Panc1 (cell line): ENCODE measurements around the gene BEGAIN. TPM values are rescaled to one million over a fixed set of nuclear protein-coding genes. Genes with fewer than 3 reads are reported as not detected.

Experiments
- ATAC-seq: fragments of 200-7000 bp; cut with Tn5 transposase; 2 replicates; pipeline ENCODE4 v1.9.1; 2020; ENCODE audit warnings: mild to moderate bottlenecking, moderate library complexity
- BruUV-seq: library from RNA; stranded (reverse); fragments of 400-500 nt; replicated peaks from 2 replicates; lab custom pipeline; 2021; lab: Mats Ljungman, UMichigan
- CTCF ChIA-PET: fragments of 300-600 bp; sonication (Branson Sonifier 250); formaldehyde crosslinking; loops from one replicate; lab custom pipeline; 2022; ENCODE audit warnings: antibody characterized with exemption; lab: Charles Lee
- POLR2A ChIA-PET: fragments of 300-600 bp; sonication (Branson Sonifier 250); formaldehyde crosslinking; loops from one replicate; lab custom pipeline; 2022; ENCODE audit warnings: antibody characterized with exemption; lab: Charles Lee
- DNase-seq: peaks from one replicate; pipeline ENCODE4 v3.0.0-alpha.2; 2010; ENCODE audit warnings: low read depth, low spot score
- H3K27ac ChIP-seq: 2 replicates; pipeline ENCODE4 v1.5.1; 2011; ENCODE audit warnings: mild to moderate bottlenecking, low read length, inconsistent platforms
- H3K27me3 ChIP-seq: fragments of 200-500 bp; sonication (Bioruptor generic); 2 replicates; pipeline ENCODE4 v1.6.0; 2014; ENCODE audit warnings: low read length, inconsistent platforms; ENCODE audit not compliant: control insufficient read depth, insufficient read depth
- H3K36me3 ChIP-seq: fragments of 200-500 bp; sonication (Bioruptor generic); 2 replicates; pipeline ENCODE4 v1.5.1; 2014; ENCODE audit warnings: inconsistent platforms, mild to moderate bottlenecking, low read length, moderate library complexity; ENCODE audit not compliant: control insufficient read depth, insufficient read depth
- H3K4me1 ChIP-seq: 2 replicates; pipeline ENCODE4 v1.5.1; 2011; ENCODE audit warnings: inconsistent platforms, mild to moderate bottlenecking, low read length, moderate library complexity; ENCODE audit not compliant: control insufficient read depth, insufficient read depth
- H3K4me3 ChIP-seq, 2 experiments: 2 replicates each; pipeline ENCODE4 v1.5.1; 2011 to 2012; ENCODE audit warnings: low read depth in 2 of 2, low read length in 2 of 2, mild to moderate bottlenecking in 2 of 2, inconsistent platforms in 1 of 2, moderate library complexity in 1 of 2
- H3K9me3 ChIP-seq: fragments of 200-500 bp; sonication (Bioruptor generic); 2 replicates; pipeline ENCODE4 v1.5.1; 2014; ENCODE audit warnings: low read depth, mild to moderate bottlenecking, inconsistent platforms, low read length, moderate library complexity; ENCODE audit not compliant: control insufficient read depth, insufficient read depth
- CTCF ChIP-seq: fragments of 450-650 bp; IDR thresholded peaks from 2 replicates; pipeline ENCODE4 v1.5.1; 2017; ENCODE audit warnings: mild to moderate bottlenecking
- POLR2AphosphoS5 ChIP-seq: IDR thresholded peaks from 2 replicates; pipeline ENCODE4 v1.6.1; 2012; ENCODE audit warnings: mild to moderate bottlenecking, low read depth, low read length, moderate library complexity
- REST ChIP-seq, 2 experiments: IDR thresholded peaks; 2 replicates each; pipeline ENCODE4 v1.6.1; 2011 to 2012; ENCODE audit warnings: low read depth in 2 of 2, control low read depth in 1 of 2, low read length in 1 of 2, mild to moderate bottlenecking in 1 of 2, moderate library complexity in 1 of 2; ENCODE audit not compliant: insufficient read depth in 1 of 2
- SIN3A ChIP-seq: IDR thresholded peaks from 2 replicates; pipeline ENCODE4 v1.6.1; 2012; ENCODE audit warnings: low read depth, mild to moderate bottlenecking, low read length, moderate library complexity, borderline replicate concordance; ENCODE audit not compliant: insufficient read depth
- TCF7L2 ChIP-seq: IDR thresholded peaks from 2 replicates; pipeline ENCODE4 v1.6.1; 2011; ENCODE audit warnings: mild to moderate bottlenecking, low read depth, low read length, inconsistent platforms
- in situ Hi-C: cut with HindIII; loops from 2 replicates; pipeline ENCODE4 v1.10.0; 2016; ENCODE audit warnings: low sequenced_read_pairs, low pct_unique_long_range_greater_than_20kb
- intact Hi-C: fragments of 100-400 bp; cut with micrococcal nuclease; formaldehyde crosslinking; loops from one replicate; pipeline ENCODE4 v1.10.0; 2022; ENCODE audit not compliant: unreplicated experiment
- total RNA-seq: library from RNA; stranded (reverse); gene quantifications from one replicate; pipeline ENCODE4 v1.2.1, GENCODE V29; 2021; ENCODE audit not compliant: unreplicated experiment

BEGAIN gene
- total RNA-seq, 1 experiment from 2014 or later, result 26.5 TPM

GRCh38 chr14:100525615-100526014 is 61.6 kb downstream of the BEGAIN start:
- no peaks in the 10 kb centered on the region for H3K27me3 ChIP-seq
- H3K27ac ChIP-seq, result no peak overlapping the region
- H3K4me3 ChIP-seq, result no peak overlapping the region
- no peaks in the 10 kb centered on the region for H3K36me3 ChIP-seq
- H3K9me3 ChIP-seq, result no peaks in the 10 kb centered on the region
- ChIA-PET CTCF (interaction anchor here (0.5 to 1.2 kb wide), 2 partner anchors 49 to 70 kb away, joined by 3 to 4 read pairs; no protein-coding TSS in a partner anchor), POLR2A (no interaction called here)
- in situ Hi-C loops, result no loop called here
- TF ChIP-seq TCF7L2, result no peak
- TF ChIP-seq REST (IDR thresholded peaks at IDR 0.05; ENCODE audit: insufficient read depth in 1 of 2, low read depth in 2 of 2, low read length in 1 of 2), result no peak
- no peak for TF ChIP-seq POLR2AphosphoS5
- TF ChIP-seq SIN3A, result no peak
- no peak for TF ChIP-seq CTCF
- DNase-seq (no peak), ATAC-seq (no peak)
- H3K4me1 ChIP-seq, result no peaks in the 10 kb centered on the region; the same call in 1 of the 2 replicates
- intact Hi-C loops, result loop anchor here (10.0 kb wide), 1 partner anchor 81 kb away; no protein-coding TSS in a partner anchor
- no TSS peak for BruUV-seq

GRCh38 chr14:100524933-100525243 is 62.3 kb downstream of the BEGAIN start:
- ChIA-PET POLR2A (no interaction called here), CTCF (interaction anchor here (0.5 to 1.2 kb wide), 3 partner anchors 48 to 120 kb away, joined by 3 to 6 read pairs (median 4); no protein-coding TSS in a partner anchor)
- H3K9me3 ChIP-seq, result no peaks in the 10 kb centered on the region
- H3K27ac ChIP-seq, result peak overlapping the region; percentile 48; the same call in 1 of the 2 replicates
- no TSS peak for BruUV-seq
- in situ Hi-C loops, result no loop called here
- ATAC-seq, result no peak
- no peaks in the 10 kb centered on the region; the same call in 1 of the 2 replicates for H3K4me1 ChIP-seq
- H3K4me3 ChIP-seq, result no peak overlapping the region
- no peak for DNase-seq
- TF ChIP-seq SIN3A (no peak), POLR2AphosphoS5 (no peak), CTCF (no peak; the same call in 1 of the 2 replicates), TCF7L2 (no peak), REST (IDR thresholded peaks at IDR 0.05; ENCODE audit: insufficient read depth in 1 of 2, low read depth in 2 of 2, low read length in 1 of 2) (no peak)
- H3K36me3 ChIP-seq, result no peaks in the 10 kb centered on the region
- no peaks in the 10 kb centered on the region for H3K27me3 ChIP-seq
- intact Hi-C loops, result loop anchor here (10.0 kb wide), 1 partner anchor 80 kb away; no protein-coding TSS in a partner anchor
